NOMO-1 treated with dmso at 0.1 percent for 144 hours (cell line): Measurements from ENCODE around the gene MMP17.

Source experiments
- DNase-seq: peaks from one replicate; lab custom pipeline; 2025; ENCODE audit not compliant: unreplicated experiment; lab: John Stamatoyannopoulos, UW

MMP17 gene

GRCh38 chr12:131847456-131847855, 19.3 kb downstream of the MMP17 start:
- no peak for DNase-seq

GRCh38 chr12:131848753-131849152, 20.6 kb downstream of the MMP17 start:
- no peak for DNase-seq

- DNase-seq, result no peak
These were observed 21.7 kb downstream of the MMP17 start for GRCh38 chr12:131849700-131850553.

DNA sequence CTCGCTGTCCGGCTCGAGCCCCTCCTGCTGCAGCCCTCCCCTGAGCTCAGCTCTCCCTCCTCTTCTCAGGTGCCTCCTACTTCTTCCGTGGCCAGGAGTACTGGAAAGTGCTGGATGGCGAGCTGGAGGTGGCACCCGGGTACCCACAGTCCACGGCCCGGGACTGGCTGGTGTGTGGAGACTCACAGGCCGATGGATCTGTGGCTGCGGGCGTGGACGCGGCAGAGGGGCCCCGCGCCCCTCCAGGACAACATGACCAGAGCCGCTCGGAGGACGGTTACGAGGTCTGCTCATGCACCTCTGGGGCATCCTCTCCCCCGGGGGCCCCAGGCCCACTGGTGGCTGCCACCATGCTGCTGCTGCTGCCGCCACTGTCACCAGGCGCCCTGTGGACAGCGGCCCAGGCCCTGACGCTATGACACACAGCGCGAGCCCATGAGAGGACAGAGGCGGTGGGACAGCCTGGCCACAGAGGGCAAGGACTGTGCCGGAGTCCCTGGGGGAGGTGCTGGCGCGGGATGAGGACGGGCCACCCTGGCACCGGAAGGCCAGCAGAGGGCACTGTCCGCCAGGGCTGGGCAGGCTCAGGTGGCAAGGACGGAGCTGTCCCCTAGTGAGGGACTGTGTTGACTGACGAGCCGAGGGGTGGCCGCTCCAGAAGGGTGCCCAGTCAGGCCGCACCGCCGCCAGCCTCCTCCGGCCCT, 22.8 kb downstream of the MMP17 start:
- DNase-seq, result no peak

- DNase-seq, result no peak
These were observed 23.8 kb downstream of the MMP17 start for GRCh38 chr12:131851741-131852550.

GRCh38 chr12:131852551-131853299, 24.5 kb downstream of the MMP17 start:
- DNase-seq, result no peak

GRCh38 chr12:131853832-131854797, 25.9 kb downstream of the MMP17 start:
- no peak for DNase-seq

GRCh38 chr12:131854861-131855476, 26.8 kb downstream of the MMP17 start:
- no peak for DNase-seq

DNA sequence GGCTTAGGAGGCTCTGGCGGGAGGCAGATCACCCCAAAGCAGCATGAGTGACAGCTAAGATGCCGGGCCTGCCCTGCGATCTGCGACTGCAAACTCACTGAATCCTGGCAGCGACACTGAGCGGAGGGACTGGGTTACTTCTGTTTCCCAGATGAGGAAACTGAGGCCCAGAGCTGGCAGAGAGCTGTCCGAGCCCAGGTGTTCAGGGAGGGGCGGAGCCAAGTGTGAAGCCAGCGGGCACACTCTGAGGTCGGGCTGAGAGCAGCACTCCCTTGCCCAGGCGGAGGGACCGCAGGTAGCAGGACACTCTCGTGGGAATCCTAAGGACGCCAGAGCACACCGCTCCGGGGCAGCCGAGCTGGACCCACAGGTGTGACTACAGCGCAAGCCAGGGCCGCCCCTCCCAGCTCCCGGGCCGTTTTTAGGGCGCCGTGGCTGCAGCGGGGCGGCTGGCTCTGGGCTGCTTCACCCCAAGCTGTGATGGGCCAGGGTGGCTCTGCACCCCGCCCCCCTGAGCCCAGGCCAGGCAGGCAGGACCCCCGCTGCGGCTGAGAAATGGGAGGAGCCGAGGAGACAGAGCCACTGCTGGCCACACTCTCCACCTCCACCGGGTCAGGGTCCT, 27.4 kb downstream of the MMP17 start:
- DNase-seq, result no peak

DNA sequence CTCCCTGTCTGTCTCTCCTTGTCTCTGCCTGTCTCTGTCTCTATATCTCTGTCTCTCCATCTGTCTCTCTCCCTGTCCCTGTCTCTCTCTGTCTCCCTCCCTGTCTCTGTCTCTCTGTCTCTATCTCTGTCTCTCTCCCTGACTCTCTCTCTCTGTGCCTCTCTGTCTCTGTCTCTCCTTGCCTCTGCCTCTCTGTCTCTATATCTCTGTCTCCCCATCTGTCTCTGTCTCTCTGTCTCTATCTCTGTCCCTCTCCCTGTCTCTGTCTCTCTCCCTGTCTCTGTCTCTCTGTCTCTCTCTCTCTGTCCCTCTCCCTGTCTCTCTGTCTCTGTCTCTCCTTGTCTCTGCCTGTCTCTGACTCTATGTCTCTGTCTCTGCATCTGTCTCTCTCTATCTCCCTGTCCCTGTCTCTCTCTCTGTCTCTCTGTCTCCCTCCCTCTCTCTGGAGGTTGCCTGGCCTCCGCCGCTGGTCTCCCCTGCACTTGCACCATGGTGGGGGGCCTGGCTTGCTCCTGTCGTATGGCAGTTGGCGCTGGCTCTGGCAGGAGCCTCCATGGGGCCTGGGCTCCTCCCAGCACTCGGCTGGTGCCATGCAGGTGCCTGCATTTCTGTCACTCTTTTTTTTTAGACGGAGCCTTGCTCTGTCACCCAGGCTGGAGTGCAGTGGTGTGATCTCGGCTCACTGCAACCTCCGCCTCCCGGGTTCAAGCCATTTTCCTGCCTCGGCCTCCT, 28.3 kb downstream of the MMP17 start:
- no peak for DNase-seq

DNA sequence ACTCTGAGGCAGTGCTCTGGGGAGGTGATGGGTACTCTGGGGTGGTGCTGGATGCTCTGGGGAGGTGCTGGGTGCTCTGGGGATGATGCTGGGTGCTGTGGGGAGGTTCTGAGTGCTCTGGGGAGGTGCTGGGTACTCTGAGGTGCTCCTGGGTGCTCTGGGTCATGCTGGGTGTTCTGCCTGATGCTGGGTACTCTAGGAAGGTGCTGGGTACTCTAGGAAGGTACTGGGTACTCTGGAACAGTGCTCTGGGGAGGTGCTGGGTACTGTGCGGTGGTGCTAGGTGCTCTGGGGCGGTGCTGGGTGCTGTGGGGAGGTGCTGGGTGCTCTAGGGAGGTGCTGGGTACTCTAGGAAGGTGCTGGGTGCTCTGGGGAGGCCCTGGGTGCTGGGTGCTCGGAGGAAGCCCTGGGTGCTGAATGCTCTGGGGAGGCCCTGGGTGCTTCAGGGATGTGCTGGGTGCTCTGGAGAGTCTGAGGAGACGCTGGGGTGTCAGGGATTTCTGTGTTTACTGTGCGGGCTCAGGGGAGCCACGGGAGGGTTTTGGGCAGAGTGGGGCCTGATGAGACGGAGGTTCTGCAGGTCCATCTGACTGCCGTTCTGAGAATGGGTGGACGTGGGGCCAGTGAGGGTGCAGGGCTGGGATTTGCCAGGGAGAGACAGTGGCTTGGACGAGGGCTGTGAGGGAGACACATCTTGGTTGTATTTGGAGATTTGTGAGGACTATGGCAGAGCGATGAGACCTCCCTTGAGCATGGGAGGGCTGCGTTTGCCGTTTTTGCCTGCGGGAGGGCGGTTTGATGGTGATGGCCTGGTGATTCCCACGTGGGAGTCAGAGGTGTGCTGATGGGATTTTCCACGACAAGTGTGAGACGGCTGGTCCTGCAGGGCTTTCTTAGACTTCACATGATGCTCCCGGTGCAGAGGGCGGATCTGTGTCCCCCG, 30.0 kb downstream of the MMP17 start:
- no peak for DNase-seq

DNA sequence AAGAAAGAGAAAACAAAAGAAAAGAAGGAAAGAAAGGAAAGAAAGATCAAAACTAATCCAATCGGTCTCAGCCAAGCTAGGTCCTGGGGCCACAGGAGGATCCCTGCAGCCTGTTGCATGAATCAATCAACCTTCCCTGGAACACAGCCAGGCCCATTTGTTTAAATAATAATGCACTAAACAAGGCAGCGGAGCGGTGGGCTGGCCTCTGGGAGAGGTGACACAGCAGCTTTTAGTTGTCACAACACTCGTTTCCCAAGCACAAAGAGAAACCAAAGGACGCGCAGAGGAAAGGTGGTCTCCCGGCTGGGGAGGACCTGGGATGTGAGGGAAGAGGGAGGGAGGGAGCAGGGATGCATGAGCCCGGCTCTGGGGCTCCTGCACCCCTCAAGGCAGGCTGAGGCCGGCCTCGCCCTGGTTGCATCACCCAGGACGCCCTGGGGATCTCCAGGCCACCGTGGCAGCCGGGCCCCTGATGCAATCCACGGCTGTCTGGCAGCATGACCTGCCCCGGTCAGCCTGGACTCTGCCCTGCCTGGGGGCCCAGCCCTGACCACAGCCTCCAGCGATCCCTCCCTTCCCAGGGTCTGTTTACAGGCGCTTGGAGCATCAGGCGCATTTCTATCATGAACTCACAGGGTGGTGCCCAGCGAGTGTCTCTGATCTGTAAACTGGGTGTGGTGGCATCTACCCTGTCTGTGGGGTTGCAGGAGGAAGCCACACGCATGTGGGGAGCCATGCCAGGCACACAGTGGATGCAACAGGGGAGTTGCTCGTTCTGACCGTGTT, 32.5 kb downstream of the MMP17 start:
- peak; percentile 45 for DNase-seq

DNA sequence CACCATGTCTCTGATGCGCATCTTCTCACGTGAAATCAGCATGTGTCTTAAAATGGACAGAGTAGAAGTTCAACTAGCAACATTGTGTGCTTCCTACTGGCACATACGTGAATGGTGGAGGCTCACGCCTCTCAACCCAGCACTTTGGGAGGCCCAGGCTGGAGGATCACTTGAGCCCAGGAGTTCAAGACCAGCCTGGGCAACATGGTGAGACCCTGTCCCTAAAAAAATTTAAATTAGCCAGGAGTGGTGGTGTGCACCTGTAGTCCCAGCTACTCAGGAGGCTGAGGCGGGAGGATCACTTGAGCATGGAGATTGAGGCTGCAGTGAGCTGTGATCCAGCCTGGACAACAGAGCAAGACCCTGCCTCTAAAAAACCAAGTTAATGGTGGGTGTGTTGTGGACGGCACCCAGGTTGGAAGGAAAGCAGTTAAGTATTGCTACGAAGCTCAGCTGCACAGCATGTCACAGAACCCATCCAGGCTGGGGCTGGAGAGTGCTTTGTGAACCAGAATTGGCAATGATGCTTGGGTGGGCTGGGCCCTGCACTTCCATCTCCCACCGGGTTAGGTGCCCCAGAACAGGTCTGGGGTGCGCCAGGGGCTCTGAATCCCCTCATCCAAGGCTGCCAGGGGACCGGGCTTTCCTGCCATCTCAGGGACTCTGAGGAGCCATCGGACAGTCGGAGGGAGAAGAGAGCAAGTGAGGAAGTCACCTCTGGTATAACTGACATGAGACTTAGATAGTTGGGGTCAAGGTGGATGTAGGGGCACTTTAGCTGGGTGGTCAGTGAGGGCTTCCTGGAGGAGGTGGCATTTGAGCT, 33.3 kb downstream of the MMP17 start:
- no peak for DNase-seq

- no peak for DNase-seq
These were observed 33.9 kb downstream of the MMP17 start for GRCh38 chr12:131862084-131862441.

GRCh38 chr12:131862600-131862993, 34.4 kb downstream of the MMP17 start:
- DNase-seq, result no peak
